HG03354 (cell line): ENCODE results near the gene TTLL13.

Experiments used
- ATAC-seq: cut with Tn5 transposase; IDR thresholded peaks from one replicate; pipeline ENCODE4 v1.9.1; 2021; ENCODE audit warnings: mild to moderate bottlenecking; ENCODE audit not compliant: unreplicated experiment, poor library complexity, severe bottlenecking

Gene TTLL13

DNA sequence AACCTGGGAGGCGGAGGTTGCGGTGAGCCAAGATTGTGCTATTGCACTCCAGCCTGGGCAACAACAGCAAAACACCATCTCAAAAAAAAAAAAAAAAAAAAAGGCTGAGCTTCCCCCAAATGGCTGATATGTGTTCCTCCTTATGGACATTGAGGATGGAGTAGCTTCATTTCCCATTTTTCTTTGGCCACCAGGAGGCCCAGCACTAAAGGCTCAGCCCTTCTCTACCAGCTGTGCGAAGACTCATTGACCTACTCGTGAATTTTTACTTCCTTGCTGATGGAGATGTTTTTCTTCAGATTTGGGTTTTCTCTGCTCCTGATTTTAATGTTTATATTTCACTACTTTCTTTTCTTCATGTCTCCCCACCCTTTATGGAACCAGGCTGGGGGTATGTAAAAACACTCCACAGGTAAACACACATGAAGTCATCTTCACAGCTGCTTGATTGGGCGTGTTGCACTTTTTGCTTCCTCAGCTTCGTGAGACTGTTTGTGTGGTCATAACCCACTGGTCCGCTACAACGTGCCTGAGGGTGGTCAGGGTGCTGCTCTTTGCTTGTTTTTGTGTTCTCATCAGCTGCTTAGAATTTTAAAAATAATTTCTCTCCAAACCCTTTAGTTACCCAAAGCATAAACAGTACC, 34.7 kb upstream of the TTLL13 start:
- no peak for ATAC-seq

DNA sequence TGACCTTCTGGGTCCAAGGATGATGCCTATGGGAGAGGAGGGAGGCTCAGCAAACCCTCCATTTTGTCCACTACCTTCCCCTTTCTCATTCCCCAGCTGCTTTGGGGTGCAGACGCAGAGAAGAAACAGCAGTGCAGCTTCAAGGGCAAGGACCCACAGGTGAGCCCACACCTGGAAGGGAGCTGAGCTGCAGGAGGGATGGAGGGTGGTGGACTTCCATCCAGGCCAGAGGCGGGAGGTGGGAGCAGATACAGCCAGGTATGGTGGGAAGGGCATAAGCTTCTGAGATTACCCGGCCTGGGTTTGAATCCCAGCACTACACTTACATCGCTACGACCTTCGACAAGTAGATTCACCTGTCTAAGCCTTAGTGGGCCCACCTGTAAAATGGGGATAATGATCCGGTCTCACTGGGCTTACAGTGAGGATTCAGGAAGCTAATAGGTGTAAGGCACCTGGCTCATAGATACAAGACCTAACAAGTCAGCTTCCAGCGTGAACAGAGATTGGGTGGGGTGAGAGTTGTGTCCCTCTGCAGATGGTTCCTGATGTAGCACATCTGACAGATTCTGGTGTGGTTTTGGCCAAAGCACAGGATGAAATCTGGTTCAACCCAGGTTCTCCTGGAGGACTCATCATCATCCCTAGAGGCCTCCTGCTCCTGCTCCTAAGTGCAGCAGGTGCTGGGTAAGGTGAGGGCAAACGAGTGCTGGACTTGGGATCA, 31.5 kb upstream of the TTLL13 start:
- no peak for ATAC-seq

DNA sequence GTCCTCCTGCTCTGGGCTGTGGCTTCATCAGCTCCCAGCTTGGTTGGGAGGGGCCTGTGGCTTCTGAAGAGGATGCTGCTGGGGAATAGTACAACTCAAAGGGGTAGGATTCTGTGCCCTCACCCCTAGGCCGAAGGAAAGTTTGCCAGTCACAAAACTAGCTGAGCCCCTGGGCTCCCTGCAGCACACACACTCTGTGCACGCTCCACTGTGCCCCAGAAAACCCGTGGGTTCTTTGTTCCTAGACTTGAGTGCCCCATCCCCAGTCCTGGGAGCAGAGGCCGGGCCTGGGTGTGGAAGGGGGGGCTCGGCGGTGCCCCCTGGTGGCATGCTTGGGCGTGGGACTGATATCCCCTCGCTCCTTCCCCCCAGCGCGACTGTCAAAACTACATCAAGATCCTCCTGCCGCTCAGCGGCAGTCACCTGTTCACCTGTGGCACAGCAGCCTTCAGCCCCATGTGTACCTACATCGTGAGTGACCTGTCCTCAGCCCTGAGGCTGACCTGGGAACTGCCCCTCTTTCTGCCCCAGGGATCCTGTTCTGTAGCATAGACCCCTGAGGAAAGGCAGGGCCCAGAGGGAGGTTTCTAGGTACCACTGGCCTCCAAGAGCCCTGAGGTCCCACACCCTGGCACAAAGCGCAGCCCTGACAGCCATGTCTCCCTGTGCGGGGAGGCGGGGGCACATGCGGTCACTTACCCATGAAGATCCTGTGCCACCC, 29.8 kb upstream of the TTLL13 start:
- peak; percentile 55 for ATAC-seq

DNA sequence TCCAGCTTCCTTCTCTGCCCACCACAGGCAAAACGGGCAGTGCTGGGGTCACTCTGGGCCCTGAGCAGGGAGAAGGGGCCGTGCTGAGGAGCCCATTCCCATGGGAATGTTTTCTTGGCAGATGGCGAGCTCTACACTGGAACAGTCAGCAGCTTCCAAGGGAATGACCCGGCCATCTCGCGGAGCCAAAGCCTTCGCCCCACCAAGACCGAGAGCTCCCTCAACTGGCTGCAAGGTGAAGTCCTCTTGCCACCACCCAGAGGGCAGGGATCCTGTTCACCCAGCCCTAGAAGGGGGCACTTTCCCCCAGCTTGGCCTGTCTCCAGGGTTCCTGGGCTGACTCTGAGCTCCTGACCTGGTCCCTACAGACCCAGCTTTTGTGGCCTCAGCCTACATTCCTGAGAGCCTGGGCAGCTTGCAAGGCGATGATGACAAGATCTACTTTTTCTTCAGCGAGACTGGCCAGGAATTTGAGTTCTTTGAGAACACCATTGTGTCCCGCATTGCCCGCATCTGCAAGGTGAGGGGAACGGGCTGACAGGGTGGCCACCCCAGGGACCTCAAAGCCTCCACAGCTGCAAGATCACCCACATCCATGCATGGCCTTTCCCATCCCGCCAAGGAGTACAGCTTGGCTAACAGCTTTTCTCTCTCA, 28.0 kb upstream of the TTLL13 start:
- ATAC-seq = no peak

DNA sequence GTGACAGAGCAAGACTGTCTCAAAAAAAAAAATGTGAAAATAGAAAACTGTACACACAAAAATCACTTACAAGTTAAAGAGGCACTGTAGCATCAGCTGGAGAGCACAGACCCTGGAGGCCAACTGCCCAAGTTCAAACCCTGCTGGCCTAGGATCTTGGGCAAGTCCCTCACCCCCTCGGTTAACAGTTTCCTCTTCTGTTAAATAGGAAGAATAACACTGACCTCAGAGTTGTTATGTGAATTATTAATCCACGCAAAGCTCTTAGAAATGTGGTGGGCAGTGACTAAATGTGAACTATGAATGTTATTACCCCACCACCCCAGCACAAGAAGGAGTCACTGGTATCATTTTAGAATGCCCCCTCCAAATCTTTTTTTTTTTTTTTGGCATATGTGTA, 26.8 kb upstream of the TTLL13 start:
- no peak for ATAC-seq

DNA sequence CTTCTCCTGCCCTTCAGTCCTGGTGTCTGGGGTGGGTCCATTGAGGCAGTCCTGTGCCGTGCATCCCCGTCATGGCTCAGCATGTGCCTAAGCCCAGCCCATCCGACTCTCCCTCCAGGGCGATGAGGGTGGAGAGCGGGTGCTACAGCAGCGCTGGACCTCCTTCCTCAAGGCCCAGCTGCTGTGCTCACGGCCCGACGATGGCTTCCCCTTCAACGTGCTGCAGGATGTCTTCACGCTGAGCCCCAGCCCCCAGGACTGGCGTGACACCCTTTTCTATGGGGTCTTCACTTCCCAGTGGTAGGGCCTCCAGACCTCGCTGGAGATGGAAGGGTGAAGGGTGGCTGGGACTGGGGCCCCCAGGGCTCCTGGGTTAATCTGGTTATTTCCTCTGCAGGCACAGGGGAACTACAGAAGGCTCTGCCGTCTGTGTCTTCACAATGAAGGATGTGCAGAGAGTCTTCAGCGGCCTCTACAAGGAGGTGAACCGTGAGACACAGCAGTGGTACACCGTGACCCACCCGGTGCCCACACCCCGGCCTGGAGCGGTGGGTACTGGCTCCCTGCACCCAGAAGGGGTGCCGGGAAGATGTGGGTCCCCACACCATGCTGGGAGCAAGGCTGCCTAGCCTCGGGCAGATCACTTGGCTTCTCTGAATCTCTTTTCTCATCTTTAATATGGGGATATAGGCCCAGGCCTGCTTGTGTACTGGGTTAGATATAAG, 25.8 kb upstream of the TTLL13 start:
- ATAC-seq = no peak

DNA sequence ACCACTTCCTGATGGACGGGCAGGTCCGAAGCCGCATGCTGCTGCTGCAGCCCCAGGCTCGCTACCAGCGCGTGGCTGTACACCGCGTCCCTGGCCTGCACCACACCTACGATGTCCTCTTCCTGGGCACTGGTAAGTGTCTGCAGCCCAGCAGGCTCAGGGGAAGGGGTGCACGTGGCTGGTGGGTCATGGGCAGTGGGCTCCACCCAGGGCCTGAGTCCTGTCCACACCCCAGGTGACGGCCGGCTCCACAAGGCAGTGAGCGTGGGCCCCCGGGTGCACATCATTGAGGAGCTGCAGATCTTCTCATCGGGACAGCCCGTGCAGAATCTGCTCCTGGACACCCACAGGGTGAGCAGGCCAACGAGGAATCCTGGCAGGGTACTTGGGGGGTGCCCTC, 24.3 kb upstream of the TTLL13 start:
- no peak for ATAC-seq

DNA sequence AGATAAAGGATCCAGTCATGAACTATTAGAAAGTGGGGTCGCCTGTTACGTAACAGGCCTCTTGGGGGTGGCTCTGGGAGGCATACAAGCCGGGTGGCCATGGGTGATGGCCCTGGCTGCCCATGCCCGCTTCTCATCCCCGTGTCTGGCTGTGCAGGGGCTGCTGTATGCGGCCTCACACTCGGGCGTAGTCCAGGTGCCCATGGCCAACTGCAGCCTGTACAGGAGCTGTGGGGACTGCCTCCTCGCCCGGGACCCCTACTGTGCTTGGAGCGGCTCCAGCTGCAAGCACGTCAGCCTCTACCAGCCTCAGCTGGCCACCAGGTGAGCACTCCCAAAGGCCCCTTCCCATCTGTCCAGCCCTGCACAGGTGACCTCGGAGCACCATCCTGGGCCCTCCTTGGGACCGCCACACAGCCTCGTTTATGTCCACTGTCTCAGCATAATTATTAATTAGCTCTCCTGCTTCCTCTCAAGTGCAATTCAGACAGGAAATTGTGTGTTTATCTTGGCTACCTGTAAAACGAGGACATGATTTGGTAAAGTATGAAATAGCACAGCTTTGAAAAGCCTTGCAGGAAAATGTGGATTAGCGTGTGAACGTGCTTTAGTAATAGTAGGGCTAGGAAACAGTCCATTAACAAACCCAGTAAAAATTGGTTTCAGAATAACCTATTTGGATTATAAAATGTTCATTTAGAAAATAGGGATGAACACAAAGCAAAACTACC, 23.7 kb upstream of the TTLL13 start:
- ATAC-seq = no peak

GRCh38 chr15:90227336-90227735, 22.0 kb upstream of the TTLL13 start:
- no peak for ATAC-seq

DNA sequence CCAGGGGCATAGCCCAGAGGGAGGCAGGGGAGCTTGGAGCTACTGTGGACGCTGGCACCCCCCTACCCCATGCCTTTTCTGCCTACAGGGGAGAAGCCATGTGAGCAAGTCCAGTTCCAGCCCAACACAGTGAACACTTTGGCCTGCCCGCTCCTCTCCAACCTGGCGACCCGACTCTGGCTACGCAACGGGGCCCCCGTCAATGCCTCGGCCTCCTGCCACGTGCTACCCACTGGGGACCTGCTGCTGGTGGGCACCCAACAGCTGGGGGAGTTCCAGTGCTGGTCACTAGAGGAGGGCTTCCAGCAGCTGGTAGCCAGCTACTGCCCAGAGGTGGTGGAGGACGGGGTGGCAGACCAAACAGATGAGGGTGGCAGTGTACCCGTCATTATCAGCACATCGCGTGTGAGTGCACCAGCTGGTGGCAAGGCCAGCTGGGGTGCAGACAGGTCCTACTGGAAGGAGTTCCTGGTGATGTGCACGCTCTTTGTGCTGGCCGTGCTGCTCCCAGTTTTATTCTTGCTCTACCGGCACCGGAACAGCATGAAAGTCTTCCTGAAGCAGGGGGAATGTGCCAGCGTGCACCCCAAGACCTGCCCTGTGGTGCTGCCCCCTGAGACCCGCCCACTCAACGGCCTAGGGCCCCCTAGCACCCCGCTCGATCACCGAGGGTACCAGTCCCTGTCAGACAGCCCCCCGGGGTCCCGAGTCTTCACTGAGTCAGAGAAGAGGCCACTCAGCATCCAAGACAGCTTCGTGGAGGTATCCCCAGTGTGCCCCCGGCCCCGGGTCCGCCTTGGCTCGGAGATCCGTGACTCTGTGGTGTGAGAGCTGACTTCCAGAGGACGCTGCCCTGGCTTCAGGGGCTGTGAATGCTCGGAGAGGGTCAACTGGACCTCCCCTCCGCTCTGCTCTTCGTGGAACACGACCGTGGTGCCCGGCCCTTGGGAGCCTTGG, 21.3 kb upstream of the TTLL13 start:
- ATAC-seq = no peak

- ATAC-seq = no peak
Measured at GRCh38 chr15:90228960-90229359, 20.4 kb upstream of the TTLL13 start.

DNA sequence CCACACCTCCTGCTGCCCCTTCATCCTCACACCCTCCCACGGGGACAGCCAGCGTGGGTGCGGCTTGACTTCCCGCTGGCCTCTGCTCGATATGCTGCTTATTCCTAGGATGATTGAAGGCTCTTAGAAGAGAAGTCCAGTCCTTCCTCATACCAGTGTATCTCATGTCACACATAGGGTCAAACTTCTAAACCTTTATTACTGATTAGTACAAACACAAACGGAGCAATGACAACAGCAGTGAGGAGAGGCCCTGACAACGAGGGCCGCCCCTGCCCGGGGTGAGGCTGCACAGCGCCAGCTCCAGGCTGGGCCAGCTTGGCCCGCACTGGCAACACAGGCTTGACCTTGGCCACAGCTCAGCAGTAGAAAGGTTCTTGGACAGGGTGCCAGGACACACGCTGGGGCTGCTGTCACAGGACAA, 19.3 kb upstream of the TTLL13 start:
- no peak for ATAC-seq

GRCh38 chr15:90230610-90231009, 18.7 kb upstream of the TTLL13 start:
- ATAC-seq = no peak

DNA sequence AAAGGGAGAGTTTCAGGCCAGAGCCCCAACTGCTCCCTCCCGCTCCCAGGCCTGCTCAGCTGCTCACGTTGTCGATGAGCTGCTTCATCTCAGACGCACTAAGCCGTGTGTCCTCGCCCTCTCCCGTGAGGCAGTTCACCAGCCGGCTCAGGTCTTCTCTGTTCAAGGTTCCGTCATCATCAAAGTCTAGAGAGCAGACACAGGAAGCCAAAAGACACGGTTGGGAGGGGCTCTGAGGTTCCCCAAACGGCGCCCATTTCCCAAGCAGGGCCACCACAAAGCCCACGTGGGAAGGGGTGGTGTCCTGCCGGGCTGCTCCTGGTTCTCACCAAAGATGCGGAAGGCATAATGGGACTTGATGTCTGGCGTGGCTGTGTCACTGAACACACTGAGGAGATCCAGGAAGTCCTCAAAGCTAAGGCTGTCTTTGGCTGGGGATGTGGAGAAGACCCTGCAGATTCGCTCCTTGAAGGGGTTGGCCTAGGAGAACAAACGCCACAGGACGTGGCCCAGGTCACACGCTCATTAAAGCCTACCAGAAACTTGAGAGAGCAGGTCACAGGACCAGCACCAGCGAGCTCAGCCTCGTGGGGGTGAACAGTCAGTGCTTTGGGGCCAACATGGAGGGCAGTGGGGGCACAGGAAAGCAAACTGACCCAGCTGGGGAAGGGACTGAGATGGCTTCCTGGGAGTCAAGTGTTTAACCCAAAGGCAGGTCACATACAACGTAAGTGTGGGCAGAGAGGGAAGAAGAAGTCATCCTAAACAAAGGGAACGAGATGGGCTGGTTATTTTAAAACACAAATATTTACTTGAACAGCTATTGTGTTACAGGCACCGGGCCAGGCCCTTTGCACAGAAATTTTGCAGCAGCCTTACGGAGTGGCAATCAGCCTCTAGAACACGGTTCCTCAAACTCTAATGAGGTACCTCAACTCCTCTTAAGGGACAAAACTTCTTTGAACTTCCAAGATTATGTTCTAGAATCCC, 18.0 kb upstream of the TTLL13 start:
- ATAC-seq = no peak

GRCh38 chr15:90232196-90232595, 17.2 kb upstream of the TTLL13 start:
- ATAC-seq = no peak

DNA sequence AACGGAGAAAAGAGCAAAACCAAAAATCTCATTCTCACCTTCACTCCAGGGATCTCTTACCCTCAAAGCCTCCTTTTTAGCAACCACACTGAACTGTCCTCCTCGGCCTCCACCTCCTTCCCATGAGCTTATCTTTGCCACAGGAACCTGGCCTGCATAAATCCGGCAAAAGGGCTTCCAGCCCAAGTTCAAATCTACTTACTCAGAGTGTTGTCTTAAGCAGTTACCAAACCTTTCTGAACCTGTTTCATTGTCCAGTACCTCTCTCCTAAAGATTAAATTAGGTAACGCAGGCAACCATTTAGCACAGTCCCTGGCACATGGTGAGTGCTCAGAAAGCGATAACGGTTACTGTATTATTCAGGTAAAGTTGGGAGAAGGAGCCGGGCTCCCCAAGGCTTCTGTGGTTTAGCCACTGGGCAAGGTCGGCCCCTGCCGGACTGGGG, 16.4 kb upstream of the TTLL13 start:
- ATAC-seq = no peak
